DOHH2 (cell line): Measurements from ENCODE around the gene SLC25A42.

ENCODE experiments used
- CTCF ChIP-seq: fragments of 200-600 bp; sonication (generic); IDR thresholded peaks from one replicate; pipeline ENCODE4 v1.5.1; 2014; ENCODE audit warnings: antibody characterized with exemption, mild to moderate bottlenecking, low read depth, low read length; ENCODE audit not compliant: poor library complexity, severe bottlenecking
- EZH2phosphoT487 ChIP-seq: fragments of 200-600 bp; sonication (generic); IDR thresholded peaks from 2 replicates; pipeline ENCODE4 v1.6.1; 2017; ENCODE audit warnings: borderline replicate concordance, mild to moderate bottlenecking, antibody characterized with exemption, low read length, moderate library complexity, mixed read lengths

DNA sequence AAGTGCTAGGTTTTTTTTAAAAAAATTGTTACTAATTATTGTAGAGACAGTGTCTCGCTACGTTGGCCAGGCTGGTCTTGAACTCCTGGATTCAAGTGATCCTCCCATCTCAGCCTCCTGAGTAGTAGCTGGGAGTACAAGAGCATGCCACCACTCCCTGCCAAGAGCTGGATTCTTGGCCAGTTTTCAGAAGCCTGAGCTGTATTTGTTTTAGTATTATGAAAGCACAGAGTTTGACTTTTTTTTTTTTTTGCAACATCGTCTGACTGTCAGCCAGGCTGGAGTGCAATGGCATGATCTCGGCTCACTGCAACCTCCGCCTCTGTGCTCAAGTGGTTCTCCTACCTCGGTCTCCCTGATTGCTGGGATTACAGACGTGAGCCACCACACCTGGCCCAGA, 23.4 kb upstream of the SLC25A42 start:
- no peak for TF ChIP-seq CTCF
- no peak for TF ChIP-seq EZH2phosphoT487
